Measurements from ENCODE around the gene FLNB.
A peak's percentile ranks its signal among the peaks of the same experiment; 100 is the strongest.

FLNB gene

GRCh38 chr3:58152225-58153015 is 144.2 kb downstream of the FLNB start:
- Mint-ChIP-seq H3K36me3 (ENCODE audit: low read depth) (peaks cover 74% of the 10 kb centered on the region), H3K9me3 (no peaks in the 10 kb centered on the region), H3K27me3 (ENCODE audit: low read depth) (no peaks in the 10 kb centered on the region), H3K27ac (no peak overlapping the region), H3K4me3 (no peak overlapping the region), H3K4me1 (peaks cover 3% of the 10 kb centered on the region)
- TF ChIP-seq CTCF (IDR thresholded peaks at IDR 0.05; ENCODE audit: unreplicated experiment in 3 of 3), result no peak

GRCh38 chr3:58153371-58153770 is 145.1 kb downstream of the FLNB start:
- Mint-ChIP-seq H3K27me3 (ENCODE audit: low read depth) (no peaks in the 10 kb centered on the region), H3K36me3 (ENCODE audit: low read depth) (peaks cover 72% of the 10 kb centered on the region), H3K27ac (no peak overlapping the region), H3K9me3 (no peaks in the 10 kb centered on the region), H3K4me3 (no peak overlapping the region), H3K4me1 (peaks cover 13% of the 10 kb centered on the region)
- TF ChIP-seq CTCF (IDR thresholded peaks at IDR 0.05; ENCODE audit: unreplicated experiment in 3 of 3), result no peak

GRCh38 chr3:58154626-58155449 is 146.6 kb downstream of the FLNB start:
- peaks cover 17% of the 10 kb centered on the region for H3K4me1 Mint-ChIP-seq
- no peak for TF ChIP-seq CTCF (IDR thresholded peaks at IDR 0.05; ENCODE audit: unreplicated experiment in 3 of 3)
- no peaks in the 10 kb centered on the region for H3K9me3 Mint-ChIP-seq
- no peak overlapping the region for H3K4me3 Mint-ChIP-seq
- peaks cover 67% of the 10 kb centered on the region for H3K36me3 Mint-ChIP-seq (ENCODE audit: low read depth)
- H3K27ac Mint-ChIP-seq, result no peak overlapping the region
- peaks cover 5% of the 10 kb centered on the region for H3K27me3 Mint-ChIP-seq (ENCODE audit: low read depth)

DNA sequence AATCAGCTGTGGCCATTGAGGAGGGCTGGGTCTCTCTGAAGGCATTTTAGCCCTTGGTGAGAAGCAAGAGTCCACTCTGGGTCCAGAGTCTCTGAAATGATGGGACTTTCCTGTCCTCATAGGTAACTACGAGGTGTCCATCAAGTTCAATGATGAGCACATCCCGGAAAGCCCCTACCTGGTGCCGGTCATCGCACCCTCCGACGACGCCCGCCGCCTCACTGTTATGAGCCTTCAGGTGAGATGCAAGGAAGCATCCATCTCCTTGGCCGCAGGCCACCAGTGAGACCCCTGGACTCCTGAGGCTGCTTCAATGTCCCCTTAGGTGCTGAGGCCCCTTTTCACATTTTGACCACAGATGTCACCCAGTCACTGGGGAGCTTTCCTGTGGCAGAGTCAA is 147.6 kb downstream of the FLNB start:
- Mint-ChIP-seq H3K4me3 (no peak overlapping the region), H3K4me1 (peaks cover 22% of the 10 kb centered on the region), H3K27me3 (ENCODE audit: low read depth) (peaks cover 9% of the 10 kb centered on the region), H3K36me3 (ENCODE audit: low read depth) (peaks cover 66% of the 10 kb centered on the region), H3K9me3 (no peaks in the 10 kb centered on the region), H3K27ac (peak overlapping the region in 2 of 3 experiments; percentile 54 to 69)
- no peak for TF ChIP-seq CTCF (IDR thresholded peaks at IDR 0.05; ENCODE audit: unreplicated experiment in 3 of 3)

GRCh38 chr3:58157700-58158099 is 149.5 kb downstream of the FLNB start:
- Mint-ChIP-seq H3K36me3 (ENCODE audit: low read depth) (peaks cover 70% of the 10 kb centered on the region), H3K4me3 (peak overlapping the region in 1 of 3 experiments; percentile 7), H3K27me3 (ENCODE audit: low read depth) (peaks cover 9% of the 10 kb centered on the region), H3K27ac (peak overlapping the region; percentile 61 to 97 (median 89)), H3K4me1 (peaks cover 41% of the 10 kb centered on the region), H3K9me3 (no peaks in the 10 kb centered on the region)
- TF ChIP-seq CTCF (IDR thresholded peaks at IDR 0.05; ENCODE audit: unreplicated experiment in 3 of 3), result no peak
